HG03139 (cell line): Measurements from ENCODE around the gene RALGDS.

Experiments used
- ATAC-seq: cut with Tn5 transposase; IDR thresholded peaks from one replicate; pipeline ENCODE4 v1.9.1; 2021; ENCODE audit not compliant: unreplicated experiment

Gene RALGDS

GRCh38 chr9:133055788-133056420 lies 65.1 kb downstream of the RALGDS start:
- no peak for ATAC-seq

GRCh38 chr9:133054966-133055365 lies 66.1 kb downstream of the RALGDS start:
- ATAC-seq = no peak

DNA sequence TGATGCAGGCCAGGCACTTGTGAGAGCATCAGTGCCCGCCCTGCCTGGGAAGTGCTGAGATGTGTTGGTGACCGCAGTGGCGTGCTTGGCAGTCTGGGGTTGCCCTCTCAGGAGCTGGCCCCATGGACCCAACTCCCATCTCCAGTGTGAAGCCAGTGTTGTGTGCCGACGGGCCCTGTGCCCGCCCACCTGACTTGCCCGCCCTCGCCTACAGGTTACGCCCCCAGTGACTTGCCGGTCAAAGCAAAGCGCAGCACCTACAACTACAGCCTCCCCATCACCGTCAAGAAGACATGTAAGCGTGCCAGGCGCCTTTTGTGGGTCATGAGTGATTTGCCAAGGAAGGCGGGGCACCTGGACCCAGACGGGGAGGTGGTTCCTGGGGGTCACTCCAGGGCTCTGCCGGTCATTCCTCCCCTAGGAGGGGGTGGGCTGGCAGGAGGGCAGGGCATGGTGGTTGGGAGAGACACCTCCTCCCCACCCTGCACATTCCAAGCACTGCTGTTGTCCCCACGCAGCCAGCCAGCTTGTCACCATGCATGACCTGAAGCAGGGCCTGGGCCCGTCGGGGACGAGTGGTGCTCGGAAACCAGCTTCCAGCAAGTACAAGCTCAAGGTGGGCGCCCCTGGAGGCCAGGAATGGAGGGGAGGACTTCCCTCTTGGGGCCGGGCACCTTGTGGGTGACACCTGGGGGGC lies 66.7 kb downstream of the RALGDS start:
- ATAC-seq = no peak

DNA sequence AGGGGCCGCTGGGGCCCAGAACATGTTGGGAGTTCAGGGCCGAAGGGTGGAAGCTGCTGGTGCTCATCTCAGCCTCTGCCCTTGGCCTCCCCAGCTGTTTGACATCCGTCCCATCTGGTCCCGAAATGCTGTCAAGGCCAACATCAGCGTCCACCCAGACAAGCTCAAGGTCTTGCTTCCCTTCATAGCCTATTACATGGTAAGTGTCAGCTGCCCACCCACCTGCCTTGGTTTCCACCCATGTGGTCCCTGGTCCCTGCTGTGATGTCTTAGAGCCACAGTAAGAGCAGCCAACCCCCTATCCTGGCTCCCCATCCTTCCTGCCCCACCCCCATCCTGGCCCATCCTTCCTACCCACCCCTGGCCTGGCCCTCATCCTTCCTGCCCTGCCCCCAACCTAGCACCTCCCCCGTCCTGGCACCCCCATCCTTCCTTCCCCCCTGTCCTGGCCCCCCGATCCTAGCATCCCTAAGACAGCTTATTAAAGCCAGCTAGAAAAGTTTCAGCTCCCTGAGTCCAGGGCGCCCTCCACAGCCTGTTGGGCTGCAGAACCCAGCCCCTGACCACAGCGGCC lies 69.0 kb downstream of the RALGDS start:
- ATAC-seq = no peak

GRCh38 chr9:133051281-133051900 lies 69.6 kb downstream of the RALGDS start:
- ATAC-seq = no peak

GRCh38 chr9:133050781-133051180 lies 70.3 kb downstream of the RALGDS start:
- no peak for ATAC-seq

DNA sequence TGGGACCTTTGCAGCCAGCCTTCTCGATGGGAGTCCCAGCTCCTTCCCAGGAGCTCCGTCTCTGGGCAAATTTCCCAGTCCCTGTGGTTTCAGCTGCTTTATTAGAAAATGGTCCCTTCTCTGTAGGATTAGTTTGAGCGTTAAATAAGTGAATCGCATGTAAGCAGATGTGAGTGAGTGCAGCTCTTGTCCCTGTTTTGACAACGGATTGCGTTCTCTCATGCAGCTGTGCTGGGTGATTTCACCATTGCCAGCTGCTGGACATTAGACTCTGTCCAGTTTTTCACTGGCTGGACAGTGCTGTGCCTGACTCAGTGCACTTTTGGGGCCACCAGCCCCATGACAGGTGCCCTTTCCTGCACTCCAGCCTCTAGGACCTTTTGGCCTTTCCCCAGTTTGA lies 70.9 kb downstream of the RALGDS start:
- no peak for ATAC-seq

DNA sequence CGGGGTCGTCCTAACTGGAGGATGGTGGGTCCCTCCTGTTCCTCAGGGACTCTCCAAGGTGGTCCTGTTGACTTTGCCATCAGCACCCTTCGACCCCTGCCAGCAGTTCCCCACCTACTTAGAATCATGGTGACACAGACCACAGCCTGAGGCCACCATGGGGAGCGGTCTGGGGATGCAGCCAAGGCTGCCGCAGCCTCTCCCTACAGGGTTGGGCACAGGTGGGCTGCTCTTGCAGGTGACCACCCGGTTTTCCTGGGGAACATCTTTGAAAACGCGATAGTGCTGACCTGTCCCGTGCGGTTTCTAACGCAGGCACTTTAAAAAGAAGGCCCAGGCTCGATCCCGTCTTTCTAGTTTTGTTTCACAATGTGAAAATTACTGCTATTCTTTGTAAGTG lies 72.0 kb downstream of the RALGDS start:
- no peak for ATAC-seq

GRCh38 chr9:133048595-133048994 lies 72.4 kb downstream of the RALGDS start:
- no peak for ATAC-seq
